Measurements from ENCODE around the gene PRR35. TPM values are rescaled to one million over a fixed set of nuclear protein-coding genes. Genes with fewer than 3 reads are reported as not detected.

Gene PRR35
- polyA plus RNA-seq, 4 donors, result 0.59 to 21.7 (median 8.6) TPM

DNA sequence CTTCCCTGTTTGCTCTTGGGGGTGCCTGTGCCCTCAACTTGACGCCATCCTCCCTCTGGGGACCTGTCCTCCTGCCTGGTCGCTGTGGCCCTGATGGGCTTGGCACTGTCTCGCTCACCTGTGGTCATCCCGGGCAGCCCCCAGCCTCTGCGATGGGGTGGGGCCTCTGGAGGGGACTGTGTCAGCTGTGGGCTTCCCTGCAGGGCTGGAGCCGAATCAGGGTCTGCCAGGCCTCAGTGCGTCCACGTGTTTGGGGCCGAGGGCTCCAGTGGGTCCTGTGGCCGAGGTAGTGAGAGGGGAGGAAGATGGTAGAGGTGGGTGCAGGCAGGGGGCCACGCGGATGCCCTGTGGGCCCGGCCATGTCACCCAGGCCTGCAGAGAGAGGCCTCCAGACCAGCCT, 17.6 kb downstream of the PRR35 start:
- no peak for DNase-seq (ENCODE audit: low read depth in 4 of 4, low spot score in 3 of 4)

DNA sequence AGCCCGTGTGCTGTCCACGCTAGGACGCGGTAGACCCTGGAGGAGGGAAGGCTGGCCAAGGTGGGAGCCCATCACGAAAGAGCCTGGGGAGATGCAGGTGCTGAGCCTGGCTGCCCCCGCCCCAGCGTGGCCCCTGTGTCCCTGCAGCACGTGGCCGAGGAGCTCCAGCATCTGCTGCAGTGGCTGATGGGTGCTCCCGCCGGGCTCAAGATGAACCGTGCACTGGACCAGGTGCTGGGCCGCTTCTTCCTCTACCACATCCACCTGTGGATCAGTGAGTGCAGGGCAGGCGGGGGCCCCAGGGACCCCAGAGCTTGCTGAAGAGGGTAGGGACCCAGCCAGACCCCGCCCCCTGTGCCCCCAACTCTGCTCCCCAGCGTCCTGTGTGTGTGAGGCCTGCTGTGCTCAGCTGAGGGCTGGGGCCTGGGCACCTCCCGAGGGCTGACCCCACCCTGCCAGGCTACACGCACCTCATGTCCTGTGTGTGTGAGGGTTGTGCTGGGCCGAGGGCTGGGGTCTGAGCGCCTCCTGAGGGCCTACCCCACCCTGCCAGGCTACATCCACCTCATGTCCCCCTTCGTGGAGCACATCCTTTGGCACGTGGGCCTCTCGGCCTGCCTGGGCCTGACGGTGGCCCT, 18.2 kb downstream of the PRR35 start:
- DNase-seq (ENCODE audit: low read depth in 4 of 4, low spot score in 3 of 4), result no peak

DNA sequence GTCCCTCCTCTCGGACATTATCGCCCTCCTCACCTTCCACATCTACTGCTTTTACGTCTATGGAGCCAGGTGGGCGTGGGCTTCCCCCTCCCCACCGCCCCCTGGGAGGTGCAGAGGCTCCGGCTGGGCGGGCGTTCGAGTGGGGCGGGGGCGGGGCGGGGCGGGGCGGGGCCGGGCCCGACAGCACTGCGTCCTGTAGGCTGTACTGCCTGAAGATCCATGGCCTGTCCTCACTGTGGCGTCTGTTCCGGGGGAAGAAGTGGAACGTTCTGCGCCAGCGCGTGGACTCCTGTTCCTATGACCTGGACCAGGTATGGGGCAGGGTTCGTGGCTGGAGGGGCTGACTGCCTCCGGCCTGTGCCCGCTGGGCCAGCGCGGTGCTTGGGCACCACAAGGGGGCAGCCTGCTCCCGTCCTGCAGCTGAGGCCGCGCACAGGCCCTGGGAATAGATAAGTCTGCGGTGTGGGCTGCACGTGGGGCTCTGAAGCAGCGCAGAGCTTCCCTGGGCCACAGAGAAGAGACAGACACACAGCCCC, 18.7 kb downstream of the PRR35 start:
- DNase-seq (ENCODE audit: low read depth in 4 of 4, low spot score in 3 of 4), result no peak

DNA sequence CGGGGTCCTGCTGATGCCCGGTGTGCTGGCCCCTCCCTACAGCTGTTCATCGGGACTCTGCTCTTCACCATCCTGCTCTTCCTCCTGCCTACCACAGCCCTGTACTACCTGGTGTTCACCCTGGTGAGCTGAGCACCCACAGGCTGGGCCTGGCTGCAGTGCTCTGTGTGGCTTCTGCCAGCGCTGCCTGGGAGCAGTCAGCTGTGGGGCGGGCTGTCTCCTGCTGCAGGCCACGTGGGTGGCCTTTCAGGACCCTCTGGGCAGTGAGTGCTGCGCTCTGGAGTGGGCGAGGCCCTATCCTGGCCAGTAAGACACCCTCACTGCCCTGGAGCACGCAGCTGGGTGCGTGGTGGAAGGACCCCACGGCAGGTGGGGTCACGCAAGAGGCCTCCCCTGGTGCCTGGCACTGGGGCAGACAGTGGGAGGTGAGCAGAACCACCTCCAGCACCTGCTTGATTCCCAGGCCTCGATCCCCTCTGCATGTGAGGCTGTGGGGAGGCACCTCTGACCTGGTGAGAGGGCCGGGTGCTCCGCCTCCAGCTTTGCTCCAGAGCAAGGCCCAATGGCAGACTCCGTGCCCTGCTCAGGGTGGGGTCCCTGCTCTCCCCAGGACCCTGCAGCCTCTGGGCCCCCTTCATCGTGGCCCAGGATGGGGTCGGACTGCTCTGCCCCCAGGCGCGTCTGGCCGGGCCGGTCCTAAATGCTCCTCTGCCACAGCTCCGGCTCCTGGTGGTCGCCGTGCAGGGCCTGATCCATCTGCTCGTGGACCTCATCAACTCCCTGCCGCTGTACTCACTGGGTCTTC, 20.1 kb downstream of the PRR35 start:
- DNase-seq (ENCODE audit: low read depth in 4 of 4, low spot score in 3 of 4), result no peak

DNA sequence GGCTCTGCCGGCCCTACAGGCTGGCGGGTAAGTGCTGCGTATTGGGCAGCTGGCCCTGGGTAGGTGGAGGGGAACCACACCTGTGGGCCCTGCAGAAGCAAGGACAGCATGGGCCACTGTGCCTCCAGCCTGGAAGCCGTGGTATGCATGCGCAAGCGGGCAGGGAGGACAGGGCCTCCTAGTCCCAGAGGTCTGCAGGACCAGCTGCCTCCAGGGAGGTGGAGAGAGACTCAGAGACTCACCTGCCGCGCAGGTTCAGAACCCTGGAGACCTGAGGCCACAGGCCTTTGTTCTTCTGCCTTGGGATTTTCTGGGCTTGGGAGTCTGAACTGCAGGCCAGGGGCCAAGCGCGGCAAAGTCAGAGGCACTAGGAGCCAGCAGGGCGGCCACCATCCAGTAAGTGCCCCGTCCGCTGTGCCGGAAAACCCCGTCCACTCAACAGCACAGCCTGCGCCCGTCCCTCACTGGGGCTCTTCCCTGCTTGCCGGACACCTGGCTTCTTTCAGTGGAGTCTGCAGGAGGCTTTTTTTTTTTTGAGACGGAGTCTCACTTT, 20.8 kb downstream of the PRR35 start:
- no peak for DNase-seq (ENCODE audit: low read depth in 4 of 4, low spot score in 3 of 4)

DNA sequence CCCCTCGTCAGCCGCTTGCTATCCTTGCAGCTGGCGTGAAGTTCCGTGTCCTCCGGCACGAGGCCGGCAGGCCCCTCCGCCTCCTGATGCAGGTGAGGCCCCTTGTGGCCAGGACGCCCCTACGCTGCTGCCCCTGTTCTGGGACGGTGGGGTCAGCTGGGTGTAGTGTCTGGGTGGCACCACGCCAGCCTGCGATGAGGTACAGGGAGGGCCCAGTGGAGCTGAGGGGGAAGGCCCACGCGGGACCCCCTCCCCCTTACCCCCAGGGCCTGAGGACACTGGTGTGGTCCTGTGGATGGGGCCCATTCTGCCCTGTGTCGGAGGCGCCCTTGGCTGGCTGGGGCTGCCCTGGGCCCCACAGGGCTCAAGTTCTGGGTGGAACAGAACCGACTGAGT, 22.0 kb downstream of the PRR35 start:
- DNase-seq (ENCODE audit: low read depth in 4 of 4, low spot score in 3 of 4), result no peak

DNA sequence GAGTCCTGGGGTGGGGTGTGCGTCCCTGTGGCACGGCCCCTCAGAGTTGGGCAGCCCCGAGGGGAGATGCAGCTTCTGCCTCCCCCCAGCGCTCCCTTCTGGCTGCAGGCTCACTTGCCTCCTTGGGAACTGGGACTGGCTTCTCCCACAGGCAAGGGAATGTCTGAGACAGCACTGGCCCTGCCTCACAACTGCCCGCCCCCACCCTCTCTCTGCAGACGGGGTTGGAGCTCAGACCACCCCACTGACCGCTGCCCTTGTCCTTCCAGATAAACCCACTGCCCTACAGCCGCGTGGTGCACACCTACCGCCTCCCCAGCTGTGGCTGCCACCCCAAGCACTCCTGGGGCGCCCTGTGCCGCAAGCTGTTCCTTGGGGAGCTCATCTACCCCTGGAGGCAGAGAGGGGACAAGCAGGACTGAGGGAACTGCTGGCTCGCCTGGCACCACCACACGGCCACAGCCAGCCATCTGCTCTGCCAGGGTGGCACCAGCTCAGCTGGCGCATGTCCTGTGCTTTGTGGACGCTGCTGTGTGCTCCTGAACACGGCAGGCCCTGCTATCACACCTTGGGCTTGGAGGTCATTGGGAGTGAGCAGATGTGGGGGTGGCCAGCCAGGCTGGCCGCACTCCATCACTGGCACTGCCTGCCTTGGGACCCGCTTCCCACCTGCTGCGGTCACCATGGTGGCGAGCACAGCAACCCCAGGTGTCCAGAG, 22.6 kb downstream of the PRR35 start:
- DNase-seq (ENCODE audit: low read depth in 4 of 4, low spot score in 3 of 4), result no peak

DNA sequence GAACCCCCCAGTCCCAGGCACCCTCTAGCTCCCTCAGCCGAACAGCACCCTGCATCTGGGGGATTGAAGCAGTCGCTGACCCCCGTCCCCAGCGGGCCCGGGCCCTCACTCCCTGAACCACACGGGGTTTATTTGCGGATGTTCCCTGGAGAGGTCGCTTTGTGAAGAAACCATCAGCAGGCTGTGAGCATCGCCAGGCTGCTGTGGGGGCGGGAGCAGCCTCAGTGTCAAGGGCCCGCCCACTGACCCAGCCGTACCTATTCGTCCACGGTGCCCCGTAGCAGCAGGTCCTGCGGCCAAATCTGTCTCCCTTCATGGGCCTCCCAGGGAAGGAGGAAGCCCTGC, 23.2 kb downstream of the PRR35 start:
- DNase-seq (ENCODE audit: low read depth in 4 of 4, low spot score in 3 of 4), result no peak

DNA sequence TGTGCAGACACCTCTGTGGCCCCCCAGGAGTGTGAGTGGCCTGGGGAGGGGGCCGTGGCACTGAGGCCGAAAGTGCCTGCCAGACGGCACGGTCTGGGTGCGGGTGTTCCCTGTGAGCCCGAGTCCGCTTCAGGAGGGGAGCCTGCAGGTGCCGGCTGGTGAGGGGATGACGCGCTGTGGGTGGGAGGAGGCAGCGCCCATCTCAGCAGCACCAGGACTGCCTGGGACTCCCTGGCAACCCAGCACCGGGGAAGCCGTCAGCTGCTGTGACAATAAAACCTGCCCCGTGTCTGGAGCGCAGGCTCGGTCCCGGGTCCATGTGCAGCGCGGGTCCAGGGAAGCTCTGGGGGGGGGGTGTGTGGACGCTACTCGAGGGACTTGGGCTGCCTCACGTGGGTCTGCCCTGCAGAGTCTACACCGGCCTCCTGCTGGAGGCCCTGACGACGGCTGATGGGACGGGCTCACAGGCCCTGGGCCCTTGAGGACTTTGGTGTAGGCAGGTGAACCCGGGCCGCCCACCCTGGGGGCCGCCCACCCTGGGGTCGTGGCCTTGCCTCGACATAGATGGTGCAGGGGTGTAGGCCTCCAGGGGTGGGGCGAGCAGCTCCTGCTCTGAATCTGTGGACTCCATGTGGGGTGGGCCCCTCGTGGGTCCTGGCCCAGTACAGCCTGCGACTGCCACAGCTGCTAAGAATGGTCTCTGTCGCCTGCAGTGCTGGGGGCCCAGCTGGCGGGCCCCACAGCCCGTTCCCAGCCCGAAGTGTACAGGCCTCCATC, 23.8 kb downstream of the PRR35 start:
- DNase-seq (ENCODE audit: low read depth in 4 of 4, low spot score in 3 of 4), result no peak

DNA sequence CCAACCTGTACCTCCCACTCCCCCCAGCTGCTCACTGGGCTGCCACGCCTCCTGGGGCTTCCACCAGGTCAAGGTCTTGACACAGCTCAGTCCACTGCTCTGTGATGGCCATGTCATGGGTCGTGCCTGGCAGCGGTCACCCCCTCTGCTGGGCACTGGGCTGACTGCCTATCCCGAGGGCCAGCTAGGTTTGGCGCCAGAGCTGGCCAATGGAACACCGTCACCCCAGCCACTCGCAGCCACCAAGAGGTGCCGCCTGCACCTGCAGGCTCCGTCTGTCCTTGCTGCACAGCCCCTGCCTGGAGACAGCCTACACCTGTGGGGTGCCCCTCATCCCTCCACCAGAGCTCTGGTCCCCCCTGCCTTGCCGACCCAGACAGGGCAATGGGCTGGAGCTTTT, 25.2 kb downstream of the PRR35 start:
- no peak for DNase-seq (ENCODE audit: low read depth in 4 of 4, low spot score in 3 of 4)

DNA sequence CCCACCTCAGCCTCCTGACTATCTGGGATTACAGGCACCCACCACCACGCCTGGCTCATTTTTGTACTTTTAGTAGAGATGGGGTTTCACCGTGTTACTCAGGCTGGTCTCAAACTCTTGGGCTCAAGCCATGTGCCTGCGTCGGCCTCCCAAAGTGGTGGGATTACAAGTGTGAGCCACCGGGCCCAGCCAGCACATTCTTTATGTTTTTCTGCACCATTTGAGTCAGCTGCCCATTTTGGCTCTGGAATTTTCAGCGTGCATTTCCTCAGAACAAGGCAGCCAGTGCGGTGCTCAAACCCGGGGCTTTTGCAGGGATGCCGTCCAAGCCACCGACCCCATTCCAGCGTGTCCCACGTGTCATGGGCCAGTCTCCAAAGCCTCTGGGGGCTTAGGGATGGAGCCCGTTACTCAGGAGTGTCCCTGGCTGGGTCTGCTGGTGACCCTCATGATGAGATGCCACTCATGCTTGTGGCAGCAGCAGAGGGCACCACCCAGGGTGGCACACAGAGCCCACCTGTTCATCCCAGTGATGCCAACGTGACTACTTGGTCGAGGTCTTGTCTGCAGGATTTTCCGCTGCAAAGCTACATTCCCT, 26.0 kb downstream of the PRR35 start:
- DNase-seq (ENCODE audit: low read depth in 4 of 4, low spot score in 3 of 4), result no peak

DNA sequence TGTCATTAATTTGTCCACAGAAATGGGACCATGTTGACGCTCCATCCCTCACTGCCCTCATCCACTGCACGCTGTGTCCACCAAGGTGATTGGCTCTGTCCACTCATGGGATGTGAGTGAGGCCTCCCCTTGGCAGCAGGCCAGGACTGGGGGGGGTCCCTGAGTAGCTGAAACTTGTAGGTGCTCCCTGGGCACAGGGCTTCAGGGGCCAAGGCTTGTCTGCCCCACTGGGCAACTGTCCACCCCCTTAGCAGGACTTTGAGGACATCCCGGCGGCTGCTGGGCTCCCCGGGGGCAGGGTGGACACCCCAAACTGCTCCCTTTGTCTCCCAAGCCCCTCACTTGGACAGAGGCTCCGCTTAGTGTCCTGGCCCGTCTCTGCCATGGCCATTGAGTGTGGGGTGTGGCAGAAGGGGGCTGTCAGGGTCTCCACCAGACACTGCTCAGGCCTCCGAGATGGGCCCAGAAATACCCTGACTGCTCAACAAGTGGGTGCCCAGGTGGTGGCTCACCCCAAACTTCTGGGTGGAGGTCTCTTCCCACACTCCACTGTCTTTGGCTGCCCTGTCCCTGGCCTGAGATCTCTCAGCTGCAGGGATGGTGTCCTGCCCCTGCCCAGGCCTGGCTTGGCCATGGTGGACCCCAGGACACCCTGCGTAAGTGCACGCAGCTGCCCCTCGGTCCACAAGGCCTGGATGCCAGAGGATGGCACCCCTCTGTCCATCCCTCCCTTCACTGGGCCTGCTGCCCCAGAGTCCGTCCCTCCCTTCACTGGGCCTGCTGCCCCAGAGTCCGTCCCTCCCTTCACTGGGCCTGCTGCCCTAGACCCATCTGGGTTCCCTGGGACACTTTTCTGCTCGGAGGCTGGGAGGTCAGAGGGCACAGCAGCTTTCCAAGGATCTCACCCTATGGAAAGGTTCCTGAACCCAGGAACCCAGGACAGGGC, 26.7 kb downstream of the PRR35 start:
- no peak for DNase-seq (ENCODE audit: low read depth in 4 of 4, low spot score in 3 of 4)

DNA sequence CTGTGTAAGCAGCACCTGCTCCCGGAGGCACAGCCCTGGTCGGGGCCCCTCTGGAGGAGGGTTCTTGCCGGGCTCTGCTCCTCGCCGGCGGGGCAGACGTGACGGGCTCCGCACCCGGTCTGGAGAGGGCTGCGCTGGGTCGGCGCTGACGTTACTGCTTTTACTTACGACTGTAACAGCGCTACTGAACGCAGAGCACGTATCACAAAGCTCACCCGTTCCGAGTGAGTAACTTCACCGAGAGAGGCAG, 28.4 kb downstream of the PRR35 start:
- no peak for DNase-seq (ENCODE audit: low read depth in 4 of 4, low spot score in 3 of 4)

DNA sequence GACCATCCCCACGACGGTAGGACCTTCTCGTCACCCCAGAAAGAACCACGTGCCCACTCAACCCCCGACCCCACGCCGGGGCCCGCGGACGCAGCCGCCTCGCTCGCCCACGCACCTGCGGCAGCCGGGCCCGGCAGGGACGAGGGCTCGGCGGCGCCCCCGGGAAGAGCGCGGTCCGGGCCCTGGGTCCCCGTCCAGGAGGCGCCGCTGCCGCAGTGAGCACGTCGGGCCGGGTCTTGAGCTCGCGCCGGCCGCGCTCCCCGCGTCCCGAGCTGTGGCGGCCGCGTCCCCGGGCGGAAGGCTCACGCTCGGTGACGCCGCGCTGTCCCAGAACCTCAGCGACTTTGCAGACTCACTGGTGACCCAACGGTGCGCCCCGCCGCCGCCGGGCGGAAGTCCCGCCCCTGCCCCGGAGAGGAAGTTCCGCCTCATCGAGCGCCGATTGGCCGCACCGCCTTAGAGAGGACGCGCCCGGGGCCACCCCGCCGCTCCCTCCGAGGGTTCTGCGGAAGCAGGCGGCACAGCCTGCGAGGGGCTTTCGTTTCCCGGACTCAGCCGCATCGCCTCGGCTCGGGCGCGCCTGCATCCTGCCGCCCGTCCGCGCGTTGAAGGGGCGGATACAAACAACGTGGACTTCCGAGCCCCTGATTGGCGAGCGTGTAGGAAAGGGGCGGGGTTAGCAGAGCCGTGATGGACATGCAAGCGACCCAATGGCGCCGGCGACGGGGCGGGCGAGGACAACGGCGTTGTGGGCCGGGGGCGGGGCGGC, 28.9 kb downstream of the PRR35 start:
- DNase-seq (ENCODE audit: low read depth in 4 of 4, low spot score in 3 of 4), result peak; percentile 91 to 94 (median 92)

DNA sequence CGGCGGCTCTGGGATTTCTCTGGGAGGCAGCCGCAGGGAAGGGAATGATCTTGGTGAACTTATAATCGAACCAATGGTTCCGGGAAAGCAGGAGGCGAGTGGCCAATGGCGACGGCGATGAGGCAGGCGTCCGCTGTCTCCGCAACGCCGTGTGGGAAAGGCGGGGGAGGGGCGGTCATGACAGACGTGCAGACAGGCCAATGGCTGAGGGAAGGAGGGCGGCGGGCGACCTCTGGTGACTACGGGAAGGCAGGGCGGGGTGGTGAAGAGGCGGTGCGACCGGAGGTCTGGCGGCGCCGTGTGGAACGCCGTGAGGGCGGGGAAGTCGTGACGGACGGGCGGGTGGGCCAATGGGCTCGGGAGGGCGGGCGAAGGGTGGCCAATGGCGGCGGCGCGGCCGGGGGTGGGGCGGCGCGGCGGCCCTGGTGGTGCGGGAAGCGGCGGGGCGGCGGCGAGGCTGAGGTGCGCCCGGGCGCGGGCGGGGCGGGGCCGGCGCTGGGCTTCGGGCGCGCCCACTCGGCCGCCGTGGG, 29.5 kb downstream of the PRR35 start, which contains the start of gene RAB40C:
Gene RAB40C, plus strand, starts transcription at position 409 of the 530 bp plus-strand sequence. CDS start 226 bp downstream, outside the sequence.
- peak; percentile 93 to 98 (median 94) for DNase-seq (ENCODE audit: low read depth in 4 of 4, low spot score in 3 of 4)

DNA sequence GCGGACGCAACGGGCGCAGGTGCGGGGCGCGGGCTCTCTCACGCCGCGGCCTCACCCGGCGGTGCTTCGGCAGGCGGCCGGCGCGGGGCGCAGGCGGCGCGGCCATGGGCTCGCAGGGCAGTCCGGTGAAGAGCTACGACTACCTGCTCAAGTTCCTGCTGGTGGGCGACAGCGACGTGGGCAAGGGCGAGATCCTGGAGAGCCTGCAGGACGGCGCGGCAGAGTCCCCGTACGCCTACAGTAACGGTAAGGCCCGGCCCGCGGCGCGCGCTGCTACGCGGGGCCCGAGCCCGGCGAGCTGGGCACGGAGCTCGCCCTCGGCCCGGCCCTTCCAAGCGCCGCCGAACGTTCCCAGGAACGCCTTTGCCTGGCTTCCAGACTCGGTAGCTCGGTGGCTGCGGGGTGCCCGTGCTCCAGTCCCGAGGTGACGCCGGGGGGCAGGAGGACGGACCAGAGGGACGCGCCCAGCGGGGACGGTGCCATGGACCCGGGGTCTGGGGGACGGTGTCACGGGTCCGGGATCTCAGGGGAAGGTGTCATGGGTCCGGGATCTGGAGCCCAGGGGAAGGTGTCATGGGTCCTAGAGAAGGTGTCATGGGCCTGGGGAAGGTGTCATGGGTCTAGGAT, 30.1 kb downstream of the PRR35 start:
- no peak for DNase-seq (ENCODE audit: low read depth in 4 of 4, low spot score in 3 of 4)

DNA sequence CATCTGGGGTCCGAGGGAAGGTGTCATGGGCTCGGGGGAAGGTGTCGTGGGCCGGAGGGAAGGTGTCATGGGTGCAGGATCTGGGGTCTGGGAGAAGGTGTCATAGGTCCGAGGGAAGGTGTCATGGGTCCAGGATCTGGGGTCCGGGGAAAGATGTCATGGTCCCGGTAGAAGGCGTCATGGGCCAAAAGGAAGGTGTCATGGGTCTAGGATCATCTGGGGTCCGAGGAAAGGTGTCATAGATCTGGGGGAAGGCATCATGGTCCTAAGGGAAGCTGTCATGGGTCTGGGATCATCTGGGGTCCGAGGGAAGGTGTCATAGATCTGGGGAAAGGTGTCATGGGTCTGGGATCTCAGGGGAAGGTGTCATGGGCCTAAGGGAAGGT, 30.6 kb downstream of the PRR35 start:
- DNase-seq (ENCODE audit: low read depth in 4 of 4, low spot score in 3 of 4), result no peak

DNA sequence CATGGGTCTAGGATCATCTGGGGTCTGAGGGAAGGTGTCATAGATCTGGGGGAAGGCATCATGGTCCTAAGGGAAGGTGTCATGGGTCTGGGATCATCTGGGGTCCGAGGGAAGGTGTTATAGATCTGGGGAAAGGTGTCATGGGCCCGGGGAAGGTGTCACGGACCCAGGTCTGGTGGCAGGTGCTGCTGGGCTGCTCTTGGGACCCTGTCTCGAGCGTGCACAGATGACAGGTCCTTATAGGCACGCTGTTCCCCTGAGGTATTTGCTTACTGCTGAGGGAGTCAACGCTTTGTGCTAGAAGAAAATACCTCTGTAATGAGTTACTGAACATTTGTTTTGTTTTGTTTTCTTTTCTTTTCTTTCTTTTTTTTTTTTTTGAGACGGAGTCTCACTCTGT, 31.0 kb downstream of the PRR35 start:
- no peak for DNase-seq (ENCODE audit: low read depth in 4 of 4, low spot score in 3 of 4)

All from left renal pelvis (tissue), 4 donors.